Neural cell (in vitro differentiated cells): Measurements from ENCODE around the gene EIF2B4. TPM values are rescaled to one million over a fixed set of nuclear protein-coding genes. Genes with fewer than 3 reads are reported as not detected.

Source experiments
- H2AFZ ChIP-seq: fragments of 200-600, 300-800 bp; sonication (generic), shearing (Covaris generic); 2 replicates; pipeline ENCODE4 v1.6.0; 2014; ENCODE audit warnings: low read depth, mild to moderate bottlenecking, antibody characterized with exemption, low read length, moderate library complexity
- H3F3A ChIP-seq: fragments of 200-600 bp; shearing (Covaris generic); 2 replicates; pipeline ENCODE4 v1.6.1; 2016; ENCODE audit warnings: mild to moderate bottlenecking, moderate library complexity, mixed read lengths, antibody characterized with exemption, low read length; ENCODE audit not compliant: insufficient read depth, poor library complexity, severe bottlenecking
- H3K27ac ChIP-seq: fragments of 200-600, 300-800 bp; sonication (generic), shearing (Covaris generic); 2 replicates; pipeline ENCODE4 v1.5.1; 2014; ENCODE audit warnings: mild to moderate bottlenecking, low read length, moderate library complexity
- H3K27me3 ChIP-seq: fragments of 300-800, 200-600 bp; sonication (generic), shearing (Covaris generic); 2 replicates; pipeline ENCODE4 v1.6.0; 2014; ENCODE audit warnings: mild to moderate bottlenecking, low read depth, low read length, moderate library complexity; ENCODE audit not compliant: insufficient read depth
- H3K36me3 ChIP-seq: fragments of 300-800, 200-600 bp; sonication (generic), shearing (Covaris generic); 2 replicates; pipeline ENCODE4 v1.5.1; 2014; ENCODE audit warnings: mild to moderate bottlenecking, antibody characterized with exemption, low read length, moderate library complexity; ENCODE audit not compliant: insufficient read depth
- H3K4me2 ChIP-seq: fragments of 300-800, 200-600 bp; sonication (generic), shearing (Covaris generic); 2 replicates; pipeline ENCODE4 v1.6.0; 2014; ENCODE audit warnings: mild to moderate bottlenecking, low read length
- H3K4me3 ChIP-seq: fragments of 300-800, 200-600 bp; sonication (generic), shearing (Covaris generic); 2 replicates; pipeline ENCODE4 v1.5.1; 2014; ENCODE audit warnings: mild to moderate bottlenecking, low read length, moderate library complexity
- H3K79me2 ChIP-seq: fragments of 200-600 bp; shearing (Covaris generic); replicated peaks from 2 replicates; pipeline ENCODE4 v1.6.0; 2014; ENCODE audit warnings: mild to moderate bottlenecking, low read length, moderate library complexity; ENCODE audit not compliant: insufficient read depth
- H3K9ac ChIP-seq: fragments of 300-800, 200-600 bp; sonication (generic), shearing (Covaris generic); 2 replicates; pipeline ENCODE4 v1.6.1; 2016; ENCODE audit warnings: mild to moderate bottlenecking, low read length, mixed read lengths
- H3K9me2 ChIP-seq: fragments of 200-600 bp; shearing (Covaris generic); 2 replicates; pipeline ENCODE4 v1.6.1; 2016; ENCODE audit warnings: mild to moderate bottlenecking, low read length, mixed read lengths; ENCODE audit not compliant: insufficient read depth
- H3K9me3 ChIP-seq: fragments of 200-600, 300-800 bp; sonication (generic), shearing (Covaris generic); 2 replicates; pipeline ENCODE4 v1.6.1; 2016; ENCODE audit warnings: mild to moderate bottlenecking, mixed run types, low read length, moderate library complexity, mixed read lengths
- H4K20me1 ChIP-seq: fragments of 200-600 bp; shearing (Covaris generic); 2 replicates; pipeline ENCODE4 v1.6.1; 2016; ENCODE audit warnings: mild to moderate bottlenecking, mixed run types; ENCODE audit not compliant: insufficient read depth
- EP300 ChIP-seq: fragments of 450-650 bp; conservative IDR thresholded peaks from 2 replicates; pipeline ENCODE4 v1.6.1; 2014; ENCODE audit warnings: antibody characterized with exemption, mild to moderate bottlenecking, moderate library complexity; ENCODE audit not compliant: poor library complexity, severe bottlenecking
- EZH2 ChIP-seq: fragments of 200-600, 300-800 bp; shearing (Covaris generic), sonication (generic); IDR thresholded peaks from 2 replicates; pipeline ENCODE4 v1.6.1; 2014; ENCODE audit warnings: antibody characterized with exemption, low read length, borderline replicate concordance, mild to moderate bottlenecking; ENCODE audit not compliant: insufficient read depth, poor library complexity, severe bottlenecking
- MXI1 ChIP-seq: fragments of 450-650 bp; conservative IDR thresholded peaks from 2 replicates; pipeline ENCODE4 v1.6.1; 2014; ENCODE audit warnings: antibody characterized with exemption, mild to moderate bottlenecking; ENCODE audit not compliant: poor library complexity, severe bottlenecking
- POLR2AphosphoS5 ChIP-seq: IDR thresholded peaks from 2 replicates; pipeline ENCODE4 v1.6.1; 2012
- RAD21 ChIP-seq: fragments of 450-650 bp; conservative IDR thresholded peaks from 2 replicates; pipeline ENCODE4 v1.6.1; 2014; ENCODE audit warnings: antibody characterized with exemption, mild to moderate bottlenecking, moderate library complexity
- SMC3 ChIP-seq: fragments of 450-650 bp; conservative IDR thresholded peaks from 2 replicates; pipeline ENCODE4 v1.6.1; 2014; ENCODE audit warnings: antibody characterized with exemption, mild to moderate bottlenecking, moderate library complexity; ENCODE audit not compliant: poor library complexity
- TAF1 ChIP-seq: IDR thresholded peaks from 2 replicates; pipeline ENCODE4 v1.6.1; 2012; ENCODE audit warnings: low read depth
- polyA plus RNA-seq: library from polyadenylated mRNA; depleted of rRNA; stranded (reverse); fragments of >200 nt; gene quantifications from 2 replicates; pipeline ENCODE4 v1.2.3, GENCODE V29; 2014
- TF ChIP-seq, protein P1 (sequence below): IDR thresholded peaks from 2 replicates; pipeline ENCODE4 v1.6.1; 2012; ENCODE audit warnings: borderline replicate concordance
- TF ChIP-seq, protein P2 (sequence below): fragments of 450-650 bp; IDR thresholded peaks from 2 replicates; pipeline ENCODE4 v1.5.1; 2014; ENCODE audit warnings: antibody characterized with exemption, mild to moderate bottlenecking, moderate library complexity; ENCODE audit not compliant: poor library complexity, severe bottlenecking

Gene EIF2B4
- polyA plus RNA-seq, 1 donor from 2014 or later, result 43.7 TPM

DNA sequence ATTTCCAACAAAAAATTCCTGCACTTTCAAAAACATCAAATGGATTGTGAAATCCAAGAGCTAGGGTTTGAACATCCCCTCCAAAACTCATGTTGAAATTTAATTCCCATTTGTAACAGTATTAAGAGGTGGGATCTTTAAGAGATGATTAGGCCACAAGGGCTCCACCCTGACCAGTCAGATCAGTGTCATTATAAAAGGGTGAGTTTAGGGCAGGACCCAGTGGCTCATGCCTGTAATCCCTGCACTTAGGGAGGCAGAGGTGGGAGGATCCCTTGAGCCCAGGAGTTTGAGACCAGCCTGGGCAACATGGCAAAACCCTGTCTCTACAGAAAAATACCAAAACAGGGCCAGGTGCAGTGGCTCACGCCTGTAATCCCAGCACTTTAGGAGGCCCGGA lies 22.5 kb downstream of the EIF2B4 start:
- TF ChIP-seq TAF1, result no peak
- TF ChIP-seq RAD21, result no peak
- no peak for TF ChIP-seq SMC3
- TF ChIP-seq EP300, result no peak
- no peak for TF ChIP-seq POLR2AphosphoS5
- TF ChIP-seq EZH2, result no peak
- TF ChIP-seq, protein P1, sequence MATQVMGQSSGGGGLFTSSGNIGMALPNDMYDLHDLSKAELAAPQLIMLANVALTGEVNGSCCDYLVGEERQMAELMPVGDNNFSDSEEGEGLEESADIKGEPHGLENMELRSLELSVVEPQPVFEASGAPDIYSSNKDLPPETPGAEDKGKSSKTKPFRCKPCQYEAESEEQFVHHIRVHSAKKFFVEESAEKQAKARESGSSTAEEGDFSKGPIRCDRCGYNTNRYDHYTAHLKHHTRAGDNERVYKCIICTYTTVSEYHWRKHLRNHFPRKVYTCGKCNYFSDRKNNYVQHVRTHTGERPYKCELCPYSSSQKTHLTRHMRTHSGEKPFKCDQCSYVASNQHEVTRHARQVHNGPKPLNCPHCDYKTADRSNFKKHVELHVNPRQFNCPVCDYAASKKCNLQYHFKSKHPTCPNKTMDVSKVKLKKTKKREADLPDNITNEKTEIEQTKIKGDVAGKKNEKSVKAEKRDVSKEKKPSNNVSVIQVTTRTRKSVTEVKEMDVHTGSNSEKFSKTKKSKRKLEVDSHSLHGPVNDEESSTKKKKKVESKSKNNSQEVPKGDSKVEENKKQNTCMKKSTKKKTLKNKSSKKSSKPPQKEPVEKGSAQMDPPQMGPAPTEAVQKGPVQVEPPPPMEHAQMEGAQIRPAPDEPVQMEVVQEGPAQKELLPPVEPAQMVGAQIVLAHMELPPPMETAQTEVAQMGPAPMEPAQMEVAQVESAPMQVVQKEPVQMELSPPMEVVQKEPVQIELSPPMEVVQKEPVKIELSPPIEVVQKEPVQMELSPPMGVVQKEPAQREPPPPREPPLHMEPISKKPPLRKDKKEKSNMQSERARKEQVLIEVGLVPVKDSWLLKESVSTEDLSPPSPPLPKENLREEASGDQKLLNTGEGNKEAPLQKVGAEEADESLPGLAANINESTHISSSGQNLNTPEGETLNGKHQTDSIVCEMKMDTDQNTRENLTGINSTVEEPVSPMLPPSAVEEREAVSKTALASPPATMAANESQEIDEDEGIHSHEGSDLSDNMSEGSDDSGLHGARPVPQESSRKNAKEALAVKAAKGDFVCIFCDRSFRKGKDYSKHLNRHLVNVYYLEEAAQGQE, result no peak
- TF ChIP-seq, protein P2, sequence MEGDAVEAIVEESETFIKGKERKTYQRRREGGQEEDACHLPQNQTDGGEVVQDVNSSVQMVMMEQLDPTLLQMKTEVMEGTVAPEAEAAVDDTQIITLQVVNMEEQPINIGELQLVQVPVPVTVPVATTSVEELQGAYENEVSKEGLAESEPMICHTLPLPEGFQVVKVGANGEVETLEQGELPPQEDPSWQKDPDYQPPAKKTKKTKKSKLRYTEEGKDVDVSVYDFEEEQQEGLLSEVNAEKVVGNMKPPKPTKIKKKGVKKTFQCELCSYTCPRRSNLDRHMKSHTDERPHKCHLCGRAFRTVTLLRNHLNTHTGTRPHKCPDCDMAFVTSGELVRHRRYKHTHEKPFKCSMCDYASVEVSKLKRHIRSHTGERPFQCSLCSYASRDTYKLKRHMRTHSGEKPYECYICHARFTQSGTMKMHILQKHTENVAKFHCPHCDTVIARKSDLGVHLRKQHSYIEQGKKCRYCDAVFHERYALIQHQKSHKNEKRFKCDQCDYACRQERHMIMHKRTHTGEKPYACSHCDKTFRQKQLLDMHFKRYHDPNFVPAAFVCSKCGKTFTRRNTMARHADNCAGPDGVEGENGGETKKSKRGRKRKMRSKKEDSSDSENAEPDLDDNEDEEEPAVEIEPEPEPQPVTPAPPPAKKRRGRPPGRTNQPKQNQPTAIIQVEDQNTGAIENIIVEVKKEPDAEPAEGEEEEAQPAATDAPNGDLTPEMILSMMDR, result no peak
- TF ChIP-seq MXI1, result no peak
- peaks cover 28% of the 10 kb centered on the region for H3K79me2 ChIP-seq
- no peaks in the 10 kb centered on the region for H3K36me3 ChIP-seq
- no peak overlapping the region for H3K4me2 ChIP-seq
- no peak overlapping the region for H3K9ac ChIP-seq
- no peaks in the 10 kb centered on the region for H3K9me2 ChIP-seq
- no peak overlapping the region for H3K27ac ChIP-seq
- no peak overlapping the region for H2AFZ ChIP-seq
- H4K20me1 ChIP-seq, result no peaks in the 10 kb centered on the region
- no peak overlapping the region for H3K4me3 ChIP-seq
- H3F3A ChIP-seq, result no peaks in the 10 kb centered on the region
- H3K9me3 ChIP-seq, result no peaks in the 10 kb centered on the region
- no peaks in the 10 kb centered on the region for H3K27me3 ChIP-seq

DNA sequence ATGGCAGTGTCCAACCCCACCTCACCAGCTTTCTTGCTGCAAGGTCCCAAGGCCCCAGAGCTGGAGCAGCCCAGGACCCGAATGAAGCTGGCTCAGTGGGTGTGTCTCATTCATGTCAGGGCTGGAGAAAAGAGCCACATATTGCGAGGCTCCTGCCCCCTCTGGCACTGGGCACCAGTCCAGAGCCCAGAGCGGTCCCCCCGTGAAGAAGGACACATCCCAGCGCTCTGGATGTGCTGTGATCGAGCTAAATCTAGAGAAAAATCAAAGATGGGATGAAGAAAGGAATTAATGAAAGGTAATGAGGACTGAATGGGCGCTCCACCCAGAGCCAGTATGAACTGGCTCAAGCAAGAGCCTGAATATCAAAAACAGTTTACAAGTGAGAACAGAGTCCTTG lies 34.0 kb downstream of the EIF2B4 start:
- H3K9ac ChIP-seq, result no peak overlapping the region
- no peaks in the 10 kb centered on the region for H3F3A ChIP-seq
- no peak overlapping the region for H2AFZ ChIP-seq
- H3K4me3 ChIP-seq, result no peak overlapping the region
- H3K36me3 ChIP-seq, result no peaks in the 10 kb centered on the region
- TF ChIP-seq RAD21, result no peak
- TF ChIP-seq EP300, result no peak
- TF ChIP-seq EZH2, result no peak
- TF ChIP-seq, protein P1, result no peak
- TF ChIP-seq MXI1, result no peak
- no peak for TF ChIP-seq SMC3
- TF ChIP-seq, protein P2, result no peak
- no peak for TF ChIP-seq POLR2AphosphoS5
- no peak for TF ChIP-seq TAF1
- H3K4me2 ChIP-seq, result no peak overlapping the region
- H3K79me2 ChIP-seq, result no peaks in the 10 kb centered on the region
- no peaks in the 10 kb centered on the region for H3K27me3 ChIP-seq
- no peaks in the 10 kb centered on the region for H3K9me2 ChIP-seq
- H3K27ac ChIP-seq, result no peak overlapping the region
- H4K20me1 ChIP-seq, result no peaks in the 10 kb centered on the region
- H3K9me3 ChIP-seq, result no peaks in the 10 kb centered on the region
